Endothelial cell of umbilical vein (primary cell): ENCODE results near the gene RHOH.

Experiments used
- CTCF ChIP-seq, 2 donors: IDR thresholded peaks; 1 replicate in 1 of 2; 2 replicates in 1 of 2; pipeline ENCODE4 v1.5.1; 2011; ENCODE audit warnings: low read length in 2 of 2, mild to moderate bottlenecking in 2 of 2, moderate library complexity in 2 of 2, control low read depth in 1 of 2, inconsistent platforms in 1 of 2, low read depth in 1 of 2; ENCODE audit not compliant: insufficient read depth in 1 of 2; ENCODE audit errors: extremely low read depth in 1 of 2
- EZH2 ChIP-seq: IDR thresholded peaks from 2 replicates; pipeline ENCODE4 v1.6.1; 2012; ENCODE audit warnings: borderline replicate concordance, low read depth, mild to moderate bottlenecking, moderate library complexity, low read length, inconsistent platforms; ENCODE audit not compliant: severe bottlenecking
- MAX ChIP-seq: IDR thresholded peaks from 2 replicates; pipeline ENCODE4 v1.6.1; 2011; ENCODE audit not compliant: insufficient read depth, insufficient read length
- POLR2AphosphoS5 ChIP-seq: IDR thresholded peaks from 2 replicates; pipeline ENCODE4 v1.6.1; 2012; ENCODE audit warnings: low read depth, mild to moderate bottlenecking, control low read depth, low read length, moderate library complexity; ENCODE audit not compliant: insufficient read depth

- TF ChIP-seq CTCF (IDR thresholded peaks at IDR 0.05; ENCODE audit: extremely low read depth in 1 of 2, insufficient read depth in 1 of 2, low read depth in 1 of 2, low read length in 2 of 2), result no peak
- no peak for TF ChIP-seq MAX
- no peak for TF ChIP-seq POLR2AphosphoS5
- no peak for TF ChIP-seq EZH2
These were observed 6.8 kb upstream of the RHOH start for GRCh38 chr4:40190019-40190418.
